GM12878 (cell line): ENCODE data around the gene ABHD2. TPM values are rescaled to one million over a fixed set of nuclear protein-coding genes. Genes with fewer than 3 reads are reported as not detected.

ENCODE experiments used
- ATAC-seq: fragments of 200-7000 bp; cut with Tn5 transposase; 3 replicates; pipeline ENCODE4 v1.9.1; 2020; ENCODE audit warnings: mild to moderate bottlenecking, moderate library complexity
- BruUV-seq: library from RNA; stranded (reverse); fragments of 400-500 nt; replicated peaks from 2 replicates; lab custom pipeline; 2021; lab: Mats Ljungman, UMichigan
- CTCF ChIA-PET: fragments of 300-600 bp; sonication (Branson Sonifier 250); formaldehyde crosslinking; extraction: SDS; loops from one replicate; lab custom pipeline; 2021; ENCODE audit warnings: inconsistent platforms; lab: Yijun Ruan, JAX
- POLR2A ChIA-PET: fragments of 350-600 bp; formaldehyde crosslinking; extraction: SDS; loops from one replicate; lab custom pipeline; 2021; ENCODE audit warnings: inconsistent platforms; lab: Charles Lee
- RAD21 ChIA-PET: fragments of 300-600 bp; sonication (Branson Sonifier 250); formaldehyde crosslinking; loops from one replicate; lab custom pipeline; 2023; ENCODE audit warnings: antibody characterized with exemption; ENCODE audit not compliant: unreplicated experiment; lab: Charles Lee
- SMC1A ChIA-PET: fragments of 300-600 bp; sonication (Branson Sonifier 250); formaldehyde crosslinking; loops from one replicate; lab custom pipeline; 2023; ENCODE audit not compliant: unreplicated experiment, uncharacterized antibody; lab: Charles Lee
- DNase-seq: peaks from one replicate; pipeline ENCODE4 v3.0.0-alpha.2; 2011; ENCODE audit warnings: low read depth, low spot score
- FAIRE-seq: peaks from 3 replicates; lab custom pipeline; 2011; peaks lifted over from hg19 to GRCh38; lab: Jason Lieb, UNC
- H2AFZ ChIP-seq: 2 replicates; pipeline ENCODE4 v1.6.0; 2011; ENCODE audit warnings: low read depth, low read length, control low read depth; ENCODE audit not compliant: control insufficient read depth
- H3K27ac ChIP-seq: 2 replicates; pipeline ENCODE4 v1.5.1; 2011; ENCODE audit warnings: control low read depth; ENCODE audit not compliant: control insufficient read depth, insufficient read depth
- H3K27me3 ChIP-seq, 2 experiments: replicated peaks in 1 of 2; 2 replicates each; pipeline versions ENCODE4 v1.6.0 to v1.6.1; 2011; ENCODE audit warnings: low read length in 1 of 2; ENCODE audit not compliant: control insufficient read depth in 2 of 2, insufficient read depth in 2 of 2
- H3K36me3 ChIP-seq, 2 experiments: 2 replicates each; pipeline ENCODE4 v1.5.1; 2011; ENCODE audit warnings: low read length in 1 of 2; ENCODE audit not compliant: control insufficient read depth in 2 of 2, insufficient read depth in 2 of 2
- H3K4me1 ChIP-seq: 2 replicates; pipeline ENCODE4 v1.6.1; 2011; ENCODE audit warnings: mild to moderate bottlenecking, low read length, moderate library complexity, mixed read lengths; ENCODE audit not compliant: control insufficient read depth, insufficient read depth
- H3K4me2 ChIP-seq: 2 replicates; pipeline ENCODE4 v1.6.0; 2011; ENCODE audit warnings: control low read depth; ENCODE audit not compliant: control insufficient read depth, insufficient read depth
- H3K4me3 ChIP-seq: fragments of 200-600 bp; sonication (generic); 2 replicates; pipeline ENCODE4 v1.5.1; 2016
- H3K79me2 ChIP-seq: 2 replicates; pipeline ENCODE4 v1.6.0; 2011; ENCODE audit warnings: low read length; ENCODE audit not compliant: control insufficient read depth, insufficient read depth
- H3K9ac ChIP-seq: 2 replicates; pipeline ENCODE4 v1.8.0; 2011; ENCODE audit warnings: low read length, control low read depth, mixed read lengths; ENCODE audit not compliant: control insufficient read depth, insufficient read depth
- H3K9me3 ChIP-seq: replicated peaks from 3 replicates; pipeline ENCODE4 v1.5.1; 2011; ENCODE audit warnings: mild to moderate bottlenecking, low read length; ENCODE audit not compliant: control insufficient read depth, insufficient read depth
- H4K20me1 ChIP-seq: 2 replicates; pipeline ENCODE4 v1.6.0; 2011; ENCODE audit not compliant: control insufficient read depth, insufficient read depth
- BCL3 ChIP-seq: IDR thresholded peaks from 2 replicates; pipeline ENCODE4 v1.6.1; 2011; ENCODE audit warnings: borderline replicate concordance, low read depth, mild to moderate bottlenecking, moderate library complexity, low read length; ENCODE audit not compliant: insufficient read depth, poor library complexity, severe bottlenecking
- CEBPB ChIP-seq, 2 experiments: fragments of 150-350 bp in 1 of 2; IDR thresholded peaks; 2 replicates each; pipeline ENCODE4 v1.6.1; 2012 to 2014; ENCODE audit warnings: low read depth in 2 of 2, low read length in 2 of 2, borderline replicate concordance in 1 of 2, inconsistent platforms in 1 of 2
- CUX1 ChIP-seq: IDR thresholded peaks from 2 replicates; pipeline ENCODE4 v1.6.1; 2012; ENCODE audit warnings: improper control_type of control experiment, low read depth, low read length; ENCODE audit not compliant: insufficient replicate concordance
- ELK1 ChIP-seq: IDR thresholded peaks from 2 replicates; pipeline ENCODE4 v1.6.1; 2012; ENCODE audit warnings: low read depth, low read length, improper control_type of control experiment
- IRF3 ChIP-seq: fragments of 450-650 bp; IDR thresholded peaks from 2 replicates; pipeline ENCODE4 v1.6.1; 2014; ENCODE audit warnings: mild to moderate bottlenecking
- IRF4 ChIP-seq: IDR thresholded peaks from 2 replicates; pipeline ENCODE4 v1.6.1; 2011; ENCODE audit warnings: low read depth, low read length
- NFXL1 ChIP-seq: fragments of 450-650 bp; IDR thresholded peaks from 2 replicates; pipeline ENCODE4 v1.6.1; 2017; ENCODE audit warnings: antibody characterized with exemption, mild to moderate bottlenecking, borderline replicate concordance
- NRF1 ChIP-seq: conservative IDR thresholded peaks from 2 replicates; pipeline ENCODE4 v1.6.1; 2011; ENCODE audit warnings: mild to moderate bottlenecking, low read depth, low read length, improper control_type of control experiment
- PBX3 ChIP-seq: IDR thresholded peaks from 2 replicates; pipeline ENCODE4 v1.6.1; 2011; ENCODE audit warnings: mild to moderate bottlenecking, low read depth, low read length, moderate library complexity; ENCODE audit not compliant: insufficient replicate concordance
- RAD51 ChIP-seq: fragments of 450-650 bp; IDR thresholded peaks from 2 replicates; pipeline ENCODE4 v1.6.1; 2016; ENCODE audit warnings: moderate library complexity, mild to moderate bottlenecking, inconsistent platforms
- SIX5 ChIP-seq: IDR thresholded peaks from 2 replicates; pipeline ENCODE4 v1.6.1; 2011; ENCODE audit warnings: mild to moderate bottlenecking, low read depth, low read length, moderate library complexity; ENCODE audit not compliant: severe bottlenecking
- STAT1 ChIP-seq: fragments of 450-650 bp; conservative IDR thresholded peaks from 2 replicates; pipeline ENCODE4 v1.6.1; 2014; ENCODE audit warnings: antibody characterized with exemption, mild to moderate bottlenecking
- ZBED1 ChIP-seq: IDR thresholded peaks from 2 replicates; pipeline ENCODE4 v1.6.1; 2016; ENCODE audit warnings: borderline replicate concordance
- WGBS: methylation state at CpG from one replicate; pipeline ENCODE4 v1.1.6; 2016; ENCODE audit warnings: low lambda C conversion rate; ENCODE audit not compliant: insufficient replicate concordance, insufficient coverage; ENCODE audit errors: missing lambda C conversion rate; 5-methylcytosine and 5-hydroxymethylcytosine counted together
- in situ Hi-C: fragments of 300-500 bp; cut with MboI; formaldehyde crosslinking; loops from 9 replicates; pipeline ENCODE4 v1.14.3; 2018; ENCODE audit warnings: mixed read lengths
- intact Hi-C: fragments of 100-400 bp; cut with micrococcal nuclease; formaldehyde crosslinking; loops from one replicate; pipeline ENCODE4 v1.14.2; 2022; ENCODE audit not compliant: unreplicated experiment
- polyA plus RNA-seq, 11 experiments: library from polyadenylated mRNA; depleted of rRNA in 4 of 11; unstranded in 6 of 11; stranded (reverse) in 5 of 11; fragments of >200 nt; fragmentation: Nextera tagmentation in 4 of 11; fragmentation: Illumina TruSeq in 1 of 11; extraction: Ambion mirVana in 4 of 11; extraction: Trizol in 1 of 11; gene quantifications; 1 replicate in 1 of 11; 2 replicates in 10 of 11; pipeline versions ENCODE4 v1.2.1 to v1.2.3, GENCODE V29; 2011 to 2016; ENCODE audit warnings: inconsistent platforms in 2 of 11, missing spikeins in 2 of 11, low read depth in 1 of 11
- total RNA-seq, 4 experiments: library from RNA; depleted of rRNA in 3 of 4; stranded (reverse); fragments of >200 nt in 3 of 4; fragmentation: Illumina TruSeq in 1 of 4; extraction: Trizol in 1 of 4; gene quantifications; 2 replicates each; pipeline versions ENCODE4 v1.2.1 to v1.2.3, GENCODE V29; 2013 to 2021

Gene ABHD2
- total and polyA plus RNA-seq, 10 of the 15 experiments (the other 5 are each of a cell fraction or from before 2014, with no cell fraction given), result 1.2 to 33.6 (median 20.4) TPM

GRCh38 chr15:89118481-89118989, 30.3 kb downstream of the ABHD2 start:
- Histone ChIP-seq H3K4me2 (no peak overlapping the region), H3K36me3 (peaks cover 8 to 12% of the 10 kb centered on the region in 2 experiments; a peak in 3 of 4 replicates)
- CTCF ChIA-PET, result interaction anchor here (1.0 to 6.2 kb wide), 4 partner anchors 12 to 61 kb away, joined by 3 to 43 read pairs (median 6); no protein-coding TSS in a partner anchor
- no peak for TF ChIP-seq STAT1
- no peak for TF ChIP-seq IRF4
- no peak for TF ChIP-seq IRF3
- TF ChIP-seq ZBED1, result no peak
- no peak for TF ChIP-seq CUX1
- no peak for TF ChIP-seq ELK1
- no peak for TF ChIP-seq NFXL1
- TF ChIP-seq SIX5, result no peak
- no peak for TF ChIP-seq PBX3
- no peak for TF ChIP-seq NRF1
- TF ChIP-seq CEBPB (IDR thresholded peaks at IDR 0.05; ENCODE audit: borderline replicate concordance in 1 of 2, low read depth in 2 of 2, low read length in 2 of 2), result no peak
- TF ChIP-seq RAD51, result no peak
- TF ChIP-seq BCL3, result no peak

More at GRCh38 chr15:89118481-89118989, 30.3 kb downstream of the ABHD2 start:
- FAIRE-seq (no peak), DNase-seq (no peak), ATAC-seq (no peak)
- Histone ChIP-seq H2AFZ (no peak overlapping the region), H3K4me3 (no peak overlapping the region), H3K9ac (no peak overlapping the region), H3K4me1 (no peaks in the 10 kb centered on the region), H3K79me2 (no peaks in the 10 kb centered on the region), H3K27ac (no peak overlapping the region), H3K27me3 (no peaks in the 10 kb centered on the region), H4K20me1 (no peaks in the 10 kb centered on the region), H3K9me3 (no peaks in the 10 kb centered on the region)
- in situ Hi-C loops, result no loop called here
- BruUV-seq, result no TSS peak
- ChIA-PET SMC1A (interaction anchor here (1.2 kb wide), 1 partner anchor 22 kb away, joined by 3 read pairs; no protein-coding TSS in a partner anchor), RAD21 (interaction anchor here (1.2 kb wide), 1 partner anchor 59 kb away, joined by 3 read pairs; no protein-coding TSS in a partner anchor), POLR2A (interaction anchor here (1.2 kb wide), 1 partner anchor 30 kb away, joined by 3 read pairs; the partner anchor contains the start of gene ABHD2)
- WGBS, result 43% methylated on average over 2 of the region's 2 CpGs
- intact Hi-C loops, result no loop called here
